Anterior cingulate cortex (tissue), 58 donors: ENCODE measurements around the gene ABL1.
A peak's percentile ranks its signal among the peaks of the same experiment; 100 is the strongest.

ENCODE experiments used
- DNase-seq, 58 donors: peaks; one replicate each; lab custom pipeline; 2025; lab: John Stamatoyannopoulos, UW

ABL1 gene

GRCh38 chr9:130913599-130914416 is 78.8 kb downstream of the ABL1 start:
- no peak for DNase-seq

DNA sequence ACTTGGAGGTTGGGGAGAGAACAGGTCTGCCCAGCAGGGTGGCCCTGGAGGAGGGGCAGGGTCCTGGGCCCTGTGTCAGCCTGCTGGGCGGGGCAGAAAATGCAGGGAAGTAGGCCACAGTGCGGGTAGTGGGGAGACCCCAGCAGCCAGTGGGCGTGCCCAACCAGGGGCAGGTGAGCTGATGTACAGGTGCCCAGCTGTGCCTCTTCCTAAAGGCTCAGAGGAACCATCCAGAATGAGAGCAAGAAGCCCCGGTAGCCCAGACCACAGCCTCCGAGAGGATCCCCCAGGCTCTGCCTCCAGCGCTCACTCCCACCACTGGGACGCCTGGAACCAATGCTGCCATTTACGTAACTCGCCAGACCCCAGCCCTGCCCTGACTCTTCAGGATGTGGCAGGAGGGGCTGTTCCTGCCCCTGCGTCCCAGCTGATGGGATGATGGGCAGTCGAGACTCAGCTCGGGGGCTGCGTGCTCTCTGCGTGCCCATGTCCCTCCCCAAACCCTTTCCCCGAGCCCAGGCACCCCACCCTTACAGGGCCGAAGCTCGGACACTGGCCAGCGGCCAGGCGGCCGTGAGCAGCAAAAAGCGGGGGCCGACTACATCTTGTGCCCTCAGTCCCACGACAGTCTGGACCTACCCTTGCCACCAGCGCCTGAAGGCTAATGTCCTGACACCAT is 79.5 kb downstream of the ABL1 start:
- DNase-seq, result no peak

- no peak for DNase-seq
These were observed 80.0 kb downstream of the ABL1 start for GRCh38 chr9:130915096-130915447.

- DNase-seq, result no peak
These were observed 82.3 kb downstream of the ABL1 start for GRCh38 chr9:130917168-130917960.

DNA sequence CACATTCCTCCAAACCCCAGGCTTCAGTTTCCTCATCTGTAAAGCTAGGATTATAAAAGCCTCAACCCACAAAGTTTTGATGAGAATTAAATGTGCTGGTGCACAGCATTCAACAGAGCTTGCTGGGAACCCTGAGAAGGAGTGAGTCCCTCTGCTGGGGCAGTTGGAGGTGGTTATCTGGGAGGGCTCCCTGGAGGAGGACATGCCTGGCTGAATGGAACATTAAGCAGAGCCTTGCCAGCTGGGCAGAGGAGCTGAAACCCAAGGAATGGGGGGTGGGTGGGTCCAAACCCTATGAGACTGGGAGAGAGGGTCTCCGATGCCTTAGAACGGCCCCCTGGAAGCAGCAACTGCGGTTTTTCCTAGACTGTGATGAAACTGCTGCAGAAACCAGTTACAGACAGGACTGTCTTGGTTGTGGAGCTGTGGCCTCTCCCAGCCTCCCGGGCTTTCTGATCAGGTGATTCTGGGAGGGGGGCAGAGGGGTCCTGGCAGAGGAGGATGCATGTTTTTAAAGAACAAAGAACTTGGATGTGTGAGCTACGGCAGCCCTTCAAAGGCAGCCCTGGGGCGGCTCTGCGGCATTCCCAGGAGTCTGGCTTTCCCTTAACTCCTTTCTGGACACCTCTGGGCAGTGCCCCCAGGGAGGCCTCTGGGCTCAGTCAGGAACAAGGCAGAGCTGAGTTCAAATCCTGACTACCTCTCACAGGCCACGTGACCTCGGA is 83.2 kb downstream of the ABL1 start:
- DNase-seq, result no peak

GRCh38 chr9:130918826-130919558 is 83.9 kb downstream of the ABL1 start:
- DNase-seq, result peak in 41 of 58 donors; percentile 6 to 77 (median 44)

DNA sequence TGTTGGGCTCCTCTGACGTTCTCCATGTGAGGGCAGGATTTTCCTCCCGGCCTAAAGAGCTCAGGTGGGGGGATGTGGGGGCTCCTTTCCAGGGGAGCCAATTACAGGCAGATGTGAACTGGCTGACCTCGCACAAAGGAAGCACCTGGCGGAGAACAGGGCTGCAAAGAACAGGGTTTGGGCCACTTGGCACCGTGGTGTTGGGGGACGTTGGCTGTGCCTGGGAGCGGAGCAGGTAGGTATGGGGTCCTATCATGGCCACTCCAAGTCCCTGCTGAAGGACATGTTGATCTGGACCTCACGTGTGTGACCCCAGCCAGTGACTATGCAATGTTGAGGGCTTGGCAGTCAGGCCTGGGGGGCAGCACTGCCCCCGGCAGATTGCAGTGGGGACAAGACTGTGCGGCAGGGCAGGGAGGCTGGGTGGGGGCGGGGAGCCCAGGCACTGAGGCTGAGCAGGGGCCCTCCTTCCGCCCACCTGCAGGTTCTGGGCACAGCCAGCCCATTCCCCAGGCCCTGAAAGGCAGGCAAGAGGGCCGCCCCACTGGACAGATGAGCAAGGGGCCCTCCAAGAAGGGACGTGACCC is 84.6 kb downstream of the ABL1 start:
- no peak for DNase-seq

GRCh38 chr9:130920233-130920632 is 85.2 kb downstream of the ABL1 start:
- no peak for DNase-seq

DNA sequence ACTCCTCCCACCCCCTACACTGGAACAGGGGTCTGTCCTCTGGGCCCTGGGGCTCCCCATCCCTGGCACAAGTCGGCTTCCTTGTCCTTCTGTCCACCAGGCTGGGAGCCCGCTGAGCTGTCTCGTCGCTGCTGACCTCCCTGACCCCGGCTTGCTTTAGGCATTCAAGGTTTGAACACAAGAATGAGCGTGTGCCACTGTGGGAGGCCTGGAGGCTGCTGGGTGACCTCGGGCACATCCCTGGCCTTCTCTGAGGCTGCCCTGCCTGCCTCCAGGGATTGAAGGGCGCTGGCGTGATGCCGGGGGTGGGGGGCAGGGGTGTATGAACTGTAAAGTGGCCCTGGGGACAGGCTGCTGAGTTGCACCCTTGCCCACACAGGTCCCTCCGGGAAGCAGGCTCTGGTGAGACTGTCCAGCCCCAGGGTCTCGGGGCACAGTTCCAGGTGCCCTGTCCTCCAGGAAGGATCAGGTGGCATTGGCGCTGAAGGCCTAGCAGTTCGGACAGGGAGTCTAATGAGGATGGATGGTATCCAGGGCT is 85.8 kb downstream of the ABL1 start:
- DNase-seq, result no peak

GRCh38 chr9:130921300-130921988 is 86.4 kb downstream of the ABL1 start:
- no peak for DNase-seq

DNA sequence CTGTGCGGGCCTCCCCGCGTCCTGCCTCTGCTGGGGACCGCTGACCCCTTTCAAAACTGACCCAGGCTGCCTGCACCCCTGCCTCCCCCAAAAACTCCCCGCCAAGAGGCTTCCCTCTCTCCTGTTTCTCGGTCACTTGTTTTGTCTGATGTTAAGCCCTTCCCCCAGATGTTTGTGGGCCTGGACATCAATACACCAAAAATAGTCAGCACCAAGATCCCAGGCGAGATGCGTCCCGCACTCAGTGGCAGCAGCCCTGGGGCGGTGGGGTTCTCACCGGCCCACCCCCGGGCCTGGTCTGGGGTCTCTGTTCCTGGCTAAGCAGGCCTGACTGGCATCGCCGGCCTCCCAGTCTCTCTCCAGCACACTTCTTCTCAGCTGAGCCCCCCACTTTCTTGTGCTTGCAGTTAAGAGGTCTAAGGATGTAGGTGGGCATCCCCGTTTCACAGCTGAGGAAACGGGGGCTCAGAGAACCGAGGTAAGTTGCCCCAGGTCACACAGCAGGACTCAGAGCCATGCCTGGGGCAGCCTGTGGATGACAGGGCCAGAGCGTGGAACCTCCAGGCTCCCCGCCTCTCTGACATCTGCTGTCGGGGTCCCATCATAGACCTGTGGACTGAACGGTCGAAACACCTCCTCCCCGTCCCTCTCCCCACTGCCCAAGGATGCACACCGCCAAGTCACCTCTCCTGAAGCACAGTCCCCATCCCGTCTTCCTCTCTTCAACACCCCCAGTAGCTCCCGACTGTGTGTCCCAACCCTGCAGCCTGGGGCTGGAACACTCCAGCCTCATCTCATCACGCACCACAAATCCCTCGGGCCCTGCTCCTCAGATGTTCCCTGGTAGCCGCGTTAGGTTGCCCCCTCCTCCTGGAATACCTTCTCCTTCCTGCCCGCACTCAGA is 87.2 kb downstream of the ABL1 start:
- no peak for DNase-seq

DNA sequence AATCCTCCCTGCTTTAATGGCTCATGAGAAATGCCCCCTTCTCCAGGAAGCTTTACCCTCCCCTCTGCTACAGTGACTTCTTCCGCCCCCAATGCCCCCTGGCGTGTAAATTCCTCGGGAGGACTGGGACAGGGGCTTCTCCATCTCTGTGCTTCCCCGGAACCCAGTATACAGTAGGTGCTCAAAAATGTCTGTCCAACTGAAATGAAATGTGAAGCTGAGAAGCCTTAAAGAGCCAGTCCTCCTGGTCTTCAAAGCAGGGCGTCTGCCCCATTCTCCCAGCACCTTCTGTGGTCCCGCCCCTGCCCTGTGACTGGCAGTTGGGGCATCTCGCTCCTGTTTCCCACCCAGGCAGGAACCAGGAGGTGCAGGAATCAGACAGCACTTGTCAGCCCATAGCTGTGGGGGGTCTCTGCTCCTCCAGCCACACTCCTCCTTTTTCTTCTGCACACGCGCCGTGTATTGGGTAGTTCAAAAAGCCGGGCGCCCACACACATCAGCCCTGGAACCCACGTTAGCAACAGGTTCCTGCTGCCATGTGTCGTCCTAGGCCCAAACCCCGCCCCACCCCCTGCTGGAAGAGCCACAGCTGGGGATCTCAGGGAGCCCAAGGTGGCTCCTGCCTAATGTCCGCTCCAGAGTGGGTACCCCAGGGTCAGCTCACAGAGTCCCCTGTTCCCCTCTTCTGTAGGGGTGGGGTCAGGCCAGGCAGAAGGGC is 88.0 kb downstream of the ABL1 start:
- no peak for DNase-seq

DNA sequence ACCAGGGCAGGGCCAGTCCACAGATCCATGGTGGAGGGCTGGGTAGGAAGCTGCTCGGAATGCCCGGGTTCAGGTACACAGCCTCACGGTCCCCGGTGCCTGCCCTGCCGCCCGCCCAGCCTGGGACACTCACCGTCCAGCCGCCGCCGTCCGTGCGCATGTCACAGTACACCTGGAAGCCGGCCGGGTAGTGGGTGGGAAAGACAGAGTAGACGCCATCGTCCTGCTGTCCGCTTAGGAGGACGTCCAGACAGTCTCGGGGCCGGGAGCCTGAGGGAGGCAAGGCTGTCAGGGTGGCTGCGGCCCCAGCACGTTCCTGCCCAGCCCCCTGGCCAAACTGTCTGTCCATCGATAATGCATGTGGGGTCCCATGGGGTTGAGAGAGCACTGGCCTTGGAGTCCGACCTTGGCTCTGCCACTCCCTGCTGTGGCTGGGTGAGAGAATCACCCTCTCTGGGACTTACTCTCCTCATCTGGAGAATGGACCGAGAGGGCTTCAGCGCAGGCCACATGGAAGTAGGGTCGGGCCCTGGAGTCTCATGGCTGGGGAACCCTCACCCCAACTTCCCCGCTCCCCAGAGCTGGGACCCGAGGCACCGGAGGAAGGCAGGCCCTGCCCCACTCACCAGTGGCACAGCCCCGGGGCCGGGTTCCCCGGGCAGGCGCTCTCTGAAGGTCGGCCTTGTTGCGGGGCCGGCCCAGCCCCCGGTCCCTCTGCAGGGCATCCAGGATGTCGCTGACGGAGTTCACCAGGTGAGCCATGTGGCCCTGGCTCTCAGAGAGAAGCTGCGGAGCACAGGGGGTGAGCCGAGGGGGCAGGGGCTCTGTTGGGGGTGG is 88.8 kb downstream of the ABL1 start:
- DNase-seq, result no peak

GRCh38 chr9:130924448-130924788 is 89.4 kb downstream of the ABL1 start:
- no peak for DNase-seq

DNA sequence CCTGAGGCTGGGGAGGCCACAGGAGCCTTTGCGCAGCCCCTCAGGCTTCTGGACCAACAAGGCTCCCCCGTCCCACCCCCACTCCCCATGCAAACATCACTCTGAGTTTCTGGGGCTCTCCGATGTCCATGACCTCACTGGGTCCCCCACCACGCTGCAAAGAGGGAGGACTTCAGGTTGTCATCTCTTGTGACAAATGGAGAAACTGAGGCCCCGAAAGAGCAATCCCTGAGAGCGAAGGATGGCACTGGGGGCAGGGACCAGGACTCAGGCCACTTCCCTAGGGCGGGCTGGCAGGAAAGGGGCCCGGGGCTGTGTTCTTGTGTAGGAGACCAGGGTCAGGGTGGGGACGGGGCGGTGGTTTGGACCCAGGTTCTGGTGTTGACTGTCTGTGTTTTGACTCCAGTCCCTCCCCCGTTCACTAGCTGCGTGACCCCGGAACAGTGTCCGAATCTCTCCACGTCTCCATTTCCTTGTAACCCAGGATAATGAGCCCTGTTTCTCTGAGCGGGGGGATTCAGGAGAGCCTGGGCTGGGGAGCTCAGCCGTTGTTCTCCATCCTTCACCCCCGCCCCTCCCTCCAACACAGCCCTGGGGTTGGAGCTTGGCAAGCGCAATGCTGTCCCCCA is 90.1 kb downstream of the ABL1 start:
- no peak for DNase-seq

DNA sequence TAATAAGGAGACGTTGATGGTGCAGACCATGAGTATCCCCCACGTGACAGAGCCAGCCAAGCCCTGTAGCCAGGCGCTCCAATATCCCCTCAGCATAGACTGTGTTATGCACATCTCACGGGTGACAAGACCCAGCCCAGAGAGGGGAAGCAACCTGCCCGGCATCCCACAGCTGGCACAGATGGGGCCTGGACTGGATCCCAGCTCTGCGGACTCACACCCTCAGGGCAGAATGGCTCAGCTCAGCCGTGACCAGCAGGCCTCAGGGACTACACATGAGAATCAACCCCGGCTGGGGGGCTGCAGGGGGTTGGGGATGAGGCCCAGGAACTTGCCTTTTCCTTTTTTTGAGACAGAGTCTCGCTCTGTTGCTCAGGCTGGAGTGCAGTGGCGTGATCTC is 92.3 kb downstream of the ABL1 start:
- no peak for DNase-seq
